GM21619 (cell line): ENCODE data around the gene SYTL1.

ENCODE experiments used
- ATAC-seq: cut with Tn5 transposase; IDR thresholded peaks from one replicate; pipeline ENCODE4 v1.9.1; 2021; ENCODE audit not compliant: unreplicated experiment

SYTL1 gene

DNA sequence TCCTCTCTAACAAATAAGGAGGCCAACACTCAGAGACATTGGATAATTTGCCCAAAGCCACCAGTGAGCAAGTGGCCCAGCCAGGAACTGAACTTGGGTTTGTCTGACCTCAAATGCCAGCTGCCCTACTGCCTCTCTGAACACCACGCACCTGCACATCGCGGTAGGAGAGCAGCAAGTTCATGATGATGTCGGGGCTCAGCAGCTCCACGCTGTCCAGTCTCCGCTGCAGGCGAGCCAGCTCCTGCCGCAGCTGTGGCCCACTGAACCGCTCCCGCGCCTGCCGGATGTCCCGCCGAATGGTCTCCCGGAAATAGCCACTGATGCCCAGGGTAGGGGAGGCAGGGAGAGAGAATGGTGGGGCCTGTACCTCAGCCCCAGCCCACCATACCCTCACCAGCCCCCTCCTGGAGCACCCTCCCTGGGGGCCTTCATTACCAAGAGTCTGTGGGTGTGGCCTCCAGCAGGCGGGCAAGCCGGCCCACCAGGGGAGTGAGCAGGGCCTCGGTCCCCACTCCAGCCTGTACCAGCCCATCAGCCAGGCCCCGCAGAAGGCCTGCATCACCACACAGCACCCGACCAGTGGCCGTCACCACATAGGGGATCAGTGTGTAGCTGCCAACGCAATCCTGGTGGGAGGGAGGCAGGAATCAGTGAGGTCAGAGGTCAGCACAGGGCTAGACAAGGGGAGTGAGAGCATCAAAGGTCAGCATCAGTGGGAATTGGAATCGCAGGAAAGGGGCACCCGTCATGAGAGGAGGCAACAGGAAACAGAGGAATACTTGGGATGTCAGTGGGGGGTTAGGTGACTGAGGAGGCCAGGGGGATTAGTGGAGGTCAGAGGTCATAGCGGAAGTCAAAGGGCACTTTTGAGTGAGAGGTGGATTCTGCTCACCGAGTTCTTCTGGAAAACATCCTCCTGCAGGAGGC, 22.2 kb downstream of the SYTL1 start:
- ATAC-seq = no peak

GRCh38 chr1:27364696-27365371, 23.0 kb downstream of the SYTL1 start:
- ATAC-seq = no peak

DNA sequence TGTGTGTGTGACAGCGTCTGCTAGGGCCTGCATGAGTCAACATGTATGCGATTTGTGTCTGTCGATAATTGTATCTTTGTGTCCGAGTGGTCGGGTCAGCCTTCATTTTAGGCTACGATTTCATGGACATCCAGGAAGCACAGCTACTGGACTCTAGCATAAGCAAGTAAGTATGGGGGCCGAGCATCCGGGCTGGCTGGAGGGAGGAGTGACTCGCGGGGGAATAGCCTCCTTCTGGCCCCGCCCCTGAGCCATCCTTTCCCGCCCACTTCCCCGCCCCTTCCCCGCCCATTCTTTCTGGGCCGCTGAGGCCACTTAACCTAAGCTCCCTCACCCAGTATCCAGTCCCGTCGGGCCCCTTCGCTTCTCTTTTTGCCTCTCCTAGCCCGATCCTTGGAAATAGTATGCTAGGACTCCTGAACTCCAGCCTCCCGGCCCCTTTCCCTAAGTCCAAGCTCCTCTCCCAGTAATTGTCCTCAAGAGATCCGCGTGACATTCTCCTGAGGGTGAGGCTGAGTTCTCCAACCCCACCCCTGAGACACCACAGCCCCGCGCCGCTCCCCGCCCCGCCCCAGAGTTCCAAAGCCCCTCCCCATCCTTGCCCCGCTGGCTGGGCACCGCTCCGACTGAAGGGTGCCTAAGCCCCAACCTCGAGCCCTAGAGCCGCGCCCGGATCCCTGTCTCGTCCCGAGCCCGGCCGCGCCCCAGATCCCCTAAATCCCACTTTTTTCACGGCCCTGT, 23.7 kb downstream of the SYTL1 start:
- peak; percentile 41 for ATAC-seq

GRCh38 chr1:27366113-27366410, 24.2 kb downstream of the SYTL1 start:
- peak; percentile 34 for ATAC-seq

DNA sequence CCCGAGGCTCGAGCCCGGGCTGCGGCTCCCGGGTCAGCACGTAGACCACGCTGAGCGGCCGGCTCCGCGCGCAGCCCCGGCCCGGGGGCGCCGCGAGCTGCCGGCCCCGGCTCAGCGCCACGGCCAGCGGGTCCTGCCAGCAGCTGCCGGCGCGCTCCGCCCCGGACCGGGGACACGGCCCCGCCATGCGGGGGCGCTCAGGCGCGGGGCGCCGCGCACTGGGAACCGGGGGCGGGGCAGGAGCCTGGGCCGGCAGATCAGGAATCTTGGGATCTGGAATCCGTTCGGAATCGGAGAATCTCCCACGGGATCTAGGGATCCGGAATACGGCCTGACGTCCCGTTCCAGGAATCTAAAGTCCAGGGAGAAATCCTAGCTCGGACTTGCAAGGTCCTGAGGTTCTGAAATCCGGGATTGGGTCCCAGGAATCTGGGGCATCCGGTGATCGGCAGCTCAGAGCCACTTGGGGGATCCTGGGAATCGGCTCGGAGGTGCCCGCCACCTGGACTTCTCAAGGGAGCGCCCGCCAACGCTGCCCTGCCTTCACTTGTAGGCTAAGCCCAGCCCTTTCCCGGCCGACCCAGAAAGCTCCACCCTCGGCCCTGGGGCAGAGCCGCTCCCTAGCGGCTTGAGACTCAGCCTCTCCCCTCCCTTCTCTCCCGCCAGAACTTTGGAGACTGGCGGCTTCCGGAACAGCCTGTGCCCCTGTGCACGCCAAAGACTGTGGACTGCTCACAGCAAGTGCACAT, 24.8 kb downstream of the SYTL1 start, which contains the start of gene MAP3K6:
Gene MAP3K6 (minus strand): TSS at position 551 of the 749 bp plus-strand sequence. CDS start 364 bp downstream, at position 187.
- peak; percentile 26 for ATAC-seq

DNA sequence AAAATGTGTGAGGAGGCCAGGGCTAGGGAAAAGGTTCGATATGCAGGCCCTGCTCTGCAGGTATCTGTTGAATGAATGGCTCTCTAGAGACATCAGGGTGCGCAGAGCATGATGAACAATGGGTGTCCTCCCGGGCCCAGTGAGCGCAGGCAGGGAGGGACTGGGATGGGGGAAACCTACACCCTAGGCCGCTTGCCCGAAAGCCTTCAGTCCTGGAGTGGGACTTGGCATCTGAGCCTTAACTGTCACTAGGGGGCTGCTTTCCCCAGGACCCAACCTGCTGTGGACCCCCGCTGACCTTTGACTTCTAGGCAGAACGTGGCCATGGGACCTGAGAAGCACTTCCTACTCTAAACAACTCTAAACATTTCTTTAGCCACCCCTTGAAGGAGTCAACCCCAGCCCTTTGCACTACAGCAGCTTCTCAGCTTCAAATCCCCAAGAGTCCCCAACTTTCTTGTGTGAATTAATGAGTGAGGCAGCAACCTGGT, 25.4 kb downstream of the SYTL1 start:
- no peak for ATAC-seq

DNA sequence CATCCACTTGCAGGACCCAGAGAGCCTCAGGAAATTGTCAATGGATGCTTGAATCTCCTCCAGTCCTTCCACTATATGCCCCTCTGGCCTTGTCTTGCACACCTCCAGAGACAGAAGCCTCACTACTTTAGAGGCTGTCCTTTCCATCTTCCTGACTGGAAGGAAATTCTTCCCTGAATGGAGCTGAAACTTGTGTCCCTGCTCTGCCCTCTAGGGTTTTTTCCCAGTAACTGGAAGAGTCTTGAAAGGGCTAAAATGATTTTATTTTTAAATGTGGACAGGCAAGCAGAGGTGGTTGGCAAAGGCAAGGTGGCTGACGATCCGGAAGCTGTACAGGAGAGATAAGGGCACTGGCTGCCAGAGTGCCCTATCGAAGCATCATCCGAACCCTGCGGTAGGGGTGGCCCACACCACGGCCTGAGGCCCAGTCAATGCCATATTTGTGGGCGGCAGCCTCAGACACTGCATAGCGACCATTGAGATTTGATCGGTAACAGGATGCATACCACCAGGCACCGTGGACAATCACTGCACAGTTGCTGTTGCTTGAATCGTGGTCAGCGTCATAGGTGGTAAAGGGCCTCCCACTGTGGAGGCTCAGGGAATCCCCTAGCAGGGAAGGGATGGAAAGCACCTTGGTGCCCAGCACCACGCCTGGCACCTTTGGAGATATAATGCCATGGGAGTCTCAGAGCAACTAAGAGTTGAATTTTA, 27.2 kb downstream of the SYTL1 start:
- ATAC-seq = no peak

GRCh38 chr1:27372022-27372807, 30.4 kb downstream of the SYTL1 start:
- ATAC-seq = no peak

- no peak for ATAC-seq
Measured at GRCh38 chr1:27372808-27373690, 31.2 kb downstream of the SYTL1 start.

GRCh38 chr1:27374362-27375086, 32.7 kb downstream of the SYTL1 start, which contains the start of gene FCN3:
TSS of gene FCN3 (minus strand) at chr1:27374824. CDS start at chr1:27374818, 6 bp downstream.
- no peak for ATAC-seq

DNA sequence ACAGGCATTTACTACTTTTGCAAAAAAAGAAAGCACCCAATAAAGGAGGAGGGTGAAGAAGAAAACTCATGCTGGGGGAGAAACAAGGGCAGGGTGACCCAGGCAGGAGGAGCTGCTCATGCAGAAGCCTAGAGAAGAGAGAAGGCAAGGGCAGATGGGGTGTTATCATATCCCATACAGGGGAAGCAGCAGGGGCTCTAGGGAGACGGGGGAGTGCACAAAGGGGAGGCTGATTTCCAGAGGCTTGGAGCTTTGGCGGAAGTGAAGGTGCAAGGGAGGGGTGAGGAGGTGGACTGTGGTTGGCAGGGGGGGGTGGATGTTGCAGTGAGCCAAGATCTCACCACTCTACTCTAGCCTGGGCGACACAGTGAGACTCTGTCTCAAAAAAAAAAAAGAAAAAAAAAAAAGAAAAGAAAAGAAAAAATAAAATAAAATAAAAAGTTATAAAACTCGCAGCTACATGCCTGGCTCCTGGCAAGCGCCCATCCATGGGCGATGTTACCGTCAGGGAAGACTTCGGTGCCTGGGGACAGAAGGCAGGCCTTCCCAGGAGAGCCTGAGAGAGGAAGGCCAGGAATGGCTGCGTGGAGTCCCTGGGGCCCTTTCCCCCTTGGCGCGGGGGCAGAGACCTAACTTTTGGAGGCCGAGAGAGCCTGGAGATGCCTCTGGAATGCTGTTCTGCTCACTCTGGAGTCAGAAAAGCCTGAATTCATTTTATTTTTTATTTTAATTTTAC, 36.1 kb downstream of the SYTL1 start:
- no peak for ATAC-seq

- no peak for ATAC-seq
Measured at GRCh38 chr1:27379564-27380122, 37.8 kb downstream of the SYTL1 start.

DNA sequence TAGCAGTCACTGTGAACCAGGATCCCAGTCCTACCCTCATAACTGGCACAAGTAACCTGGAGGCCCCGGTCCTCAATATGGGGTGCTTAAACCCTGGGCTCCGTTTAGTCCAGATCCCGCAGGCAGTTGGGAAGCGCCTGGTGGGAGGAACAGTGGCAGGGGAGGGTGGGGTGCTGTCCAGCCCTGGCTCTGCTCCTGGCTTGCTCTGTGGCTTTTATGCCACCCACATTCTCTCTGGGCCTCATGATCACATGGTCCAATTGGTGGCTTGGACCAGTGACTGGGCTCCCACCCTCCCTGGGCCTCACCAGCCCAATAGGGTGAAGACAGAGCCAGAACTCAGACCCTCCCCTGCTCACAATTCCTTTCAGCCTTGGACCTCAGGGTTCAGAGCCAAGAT, 38.4 kb downstream of the SYTL1 start:
- no peak for ATAC-seq

GRCh38 chr1:27380766-27381733, 39.2 kb downstream of the SYTL1 start:
- ATAC-seq = no peak

DNA sequence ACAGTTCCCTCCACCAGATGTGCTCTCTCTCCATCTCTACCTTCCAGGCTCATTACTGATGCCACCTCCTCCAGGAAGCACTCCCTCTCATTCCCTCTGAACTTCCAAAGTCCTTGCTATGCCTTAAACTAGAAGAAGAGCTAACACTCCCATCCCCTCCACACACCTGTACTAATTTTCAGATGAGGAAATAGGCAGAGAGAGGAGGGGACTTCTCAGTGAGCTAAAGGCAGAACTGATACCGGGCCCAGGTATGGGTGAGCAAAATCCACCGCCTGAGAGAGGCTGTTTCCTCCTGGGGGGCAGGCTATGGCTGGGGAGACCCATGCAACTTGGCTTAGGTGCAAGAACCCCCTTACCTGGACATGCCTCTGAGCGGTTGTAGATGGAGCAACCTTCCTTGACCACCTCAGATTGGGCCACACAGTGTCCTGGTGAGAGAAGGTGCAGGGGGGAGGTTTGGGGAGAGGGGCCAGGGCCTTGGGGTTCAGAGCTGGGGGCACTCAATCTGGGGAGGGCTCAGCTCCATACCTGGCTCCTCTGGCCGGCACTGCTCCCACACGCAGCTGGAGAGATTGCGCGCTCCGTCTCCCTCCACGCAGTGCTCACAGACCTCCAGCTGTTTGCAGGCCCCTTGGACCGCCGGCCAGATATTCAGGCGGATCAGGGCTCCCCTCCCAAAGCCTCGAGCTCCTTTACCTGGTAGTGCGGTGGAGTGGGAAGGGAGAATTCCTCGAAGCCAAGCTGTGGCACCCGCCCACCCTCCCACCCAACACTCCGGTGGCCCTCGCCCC, 40.3 kb downstream of the SYTL1 start:
- no peak for ATAC-seq
